ENCODE results near the gene PCSK9. TPM values are rescaled to one million over a fixed set of nuclear protein-coding genes. Genes with fewer than 3 reads are reported as not detected.

The PCSK9 gene
- polyA plus RNA-seq, 1 experiment, result 0.11 TPM

GRCh38 chr1:55081188-55081904 is 42.0 kb downstream of the PCSK9 start:
- ChIA-PET POLR2A (no interaction called here), CTCF (no interaction called here)
- no peak for DNase-seq (ENCODE audit: low read depth)
- H3K4me3 ChIP-seq (ENCODE audit: low read depth, low read length), result no peak overlapping the region
- TF ChIP-seq CTCF (IDR thresholded peaks at IDR 0.05; ENCODE audit: insufficient read depth, low read depth, low read length), result no peak
- no peaks in the 10 kb centered on the region for H3K27me3 ChIP-seq (ENCODE audit: control insufficient read depth, insufficient read depth, low read length)
- peaks cover 11% of the 10 kb centered on the region for H3K36me3 ChIP-seq (ENCODE audit: control insufficient read depth, insufficient read depth, low read length)

- Histone ChIP-seq H3K36me3 (ENCODE audit: control insufficient read depth, insufficient read depth, low read length) (peaks cover 8% of the 10 kb centered on the region), H3K4me3 (ENCODE audit: low read depth, low read length) (no peak overlapping the region), H3K27me3 (ENCODE audit: control insufficient read depth, insufficient read depth, low read length) (no peaks in the 10 kb centered on the region)
- ChIA-PET CTCF (interaction anchor here (0.6 kb wide), 1 partner anchor 813 kb away, joined by 3 read pairs; no protein-coding TSS in a partner anchor), POLR2A (no interaction called here)
- DNase-seq (ENCODE audit: low read depth), result no peak
- TF ChIP-seq CTCF (IDR thresholded peaks at IDR 0.05; ENCODE audit: insufficient read depth, low read depth, low read length), result no peak
Measured at GRCh38 chr1:55081905-55082296, 42.6 kb downstream of the PCSK9 start.

GRCh38 chr1:55084257-55084656 is 44.9 kb downstream of the PCSK9 start:
- peaks cover 11% of the 10 kb centered on the region for H3K36me3 ChIP-seq (ENCODE audit: control insufficient read depth, insufficient read depth, low read length)
- H3K4me3 ChIP-seq (ENCODE audit: low read depth, low read length), result no peak overlapping the region
- H3K27me3 ChIP-seq (ENCODE audit: control insufficient read depth, insufficient read depth, low read length), result no peaks in the 10 kb centered on the region
- TF ChIP-seq CTCF (IDR thresholded peaks at IDR 0.05; ENCODE audit: insufficient read depth, low read depth, low read length), result no peak
- ChIA-PET POLR2A (no interaction called here), CTCF (no interaction called here)
- DNase-seq (ENCODE audit: low read depth), result no peak

GRCh38 chr1:55087439-55087838 is 48.1 kb downstream of the PCSK9 start:
- POLR2A ChIA-PET, result no interaction called here
- CTCF ChIA-PET, result no interaction called here
- no peak overlapping the region for H3K4me3 ChIP-seq (ENCODE audit: low read depth, low read length)
- peaks cover 12% of the 10 kb centered on the region for H3K36me3 ChIP-seq (ENCODE audit: control insufficient read depth, insufficient read depth, low read length)
- no peak for TF ChIP-seq CTCF (IDR thresholded peaks at IDR 0.05; ENCODE audit: insufficient read depth, low read depth, low read length)
- no peaks in the 10 kb centered on the region for H3K27me3 ChIP-seq (ENCODE audit: control insufficient read depth, insufficient read depth, low read length)
- no peak for DNase-seq (ENCODE audit: low read depth)

GRCh38 chr1:55088413-55088812 is 49.1 kb downstream of the PCSK9 start:
- TF ChIP-seq CTCF (IDR thresholded peaks at IDR 0.05; ENCODE audit: insufficient read depth, low read depth, low read length), result no peak
- ChIA-PET CTCF (no interaction called here), POLR2A (no interaction called here)
- DNase-seq (ENCODE audit: low read depth), result no peak
- Histone ChIP-seq H3K4me3 (ENCODE audit: low read depth, low read length) (no peak overlapping the region), H3K36me3 (ENCODE audit: control insufficient read depth, insufficient read depth, low read length) (peaks cover 10% of the 10 kb centered on the region), H3K27me3 (ENCODE audit: control insufficient read depth, insufficient read depth, low read length) (no peaks in the 10 kb centered on the region)

Measured in BJ (cell line).